ENCODE data around the gene VWA8.

GRCh38 chr13:41809962-41810361 lies 150.9 kb downstream of the VWA8 start:
- no peak for TF ChIP-seq CTCF (IDR thresholded peaks at IDR 0.05; ENCODE audit: low read depth, low read length)
- no peak for TF ChIP-seq POLR2A (IDR thresholded peaks at IDR 0.05; ENCODE audit: extremely low read depth, insufficient read length)
- no peak for TF ChIP-seq MAX (IDR thresholded peaks at IDR 0.05; ENCODE audit: low read depth, low read length)

Measured in NB4 (cell line).